Ovary (tissue), 9 donors: ENCODE data around the gene PFKP. TPM values are rescaled to one million over a fixed set of nuclear protein-coding genes. Genes with fewer than 3 reads are reported as not detected.

ENCODE experiments used
- DNase-seq, 5 donors: peaks; one replicate each; pipeline ENCODE4 v3.0.0-alpha.2; 2019 to 2020
- H3K27ac ChIP-seq, 2 donors: fragments of 200-600 bp; one replicate each; pipeline versions ENCODE4 v1.5.1 to v1.8.0; 2019 to 2022
- H3K27me3 ChIP-seq: fragments of 200-600 bp; one replicate; pipeline ENCODE4 v1.8.0; 2022
- H3K36me3 ChIP-seq: fragments of 200-600 bp; sonication (generic); one replicate; pipeline ENCODE4 v1.5.1; 2019
- H3K4me1 ChIP-seq: one replicate; pipeline ENCODE4 v1.8.1; 2013; ENCODE audit warnings: mild to moderate bottlenecking, moderate library complexity; ENCODE audit not compliant: insufficient read depth
- H3K4me3 ChIP-seq: fragments of 200-600 bp; sonication (generic); one replicate; pipeline ENCODE4 v1.5.1; 2017
- H3K9me3 ChIP-seq, 2 donors: fragments of 200-600 bp in 1 of 2; sonication (generic) in 1 of 2; one replicate each; pipeline versions ENCODE4 v1.5.1 to v1.8.1; 2013 to 2019; ENCODE audit warnings: mild to moderate bottlenecking in 1 of 2, moderate library complexity in 1 of 2
- EP300 ChIP-seq: sonication (generic); formaldehyde crosslinking; IDR thresholded peaks from one replicate; pipeline ENCODE4 v1.6.1; 2017; ENCODE audit warnings: antibody characterized with exemption
- POLR2A ChIP-seq: fragments of 450-650 bp; IDR thresholded peaks from one replicate; pipeline ENCODE4 v1.6.1; 2017; ENCODE audit warnings: antibody characterized with exemption, mild to moderate bottlenecking, moderate library complexity
- WGBS, 3 donors: extraction: QIAGEN DNeasy Blood & Tissue Kit in 1 of 3; methylation state at CpG; one replicate each; pipeline versions ENCODE4 v1.1.5 to v1.1.7; 2013 to 2017; 5-methylcytosine and 5-hydroxymethylcytosine counted together
- intact Hi-C, 4 donors: fragments of 100-400 bp; cut with DNase I; formaldehyde crosslinking; loops; one replicate each; pipeline versions ENCODE4 v1.11.0 to v1.15.1; 2022 to 2023
- polyA plus RNA-seq, 2 donors: library from polyadenylated mRNA; stranded (reverse); fragments of 200-250 nt in 1 of 2; fragments of 350-450 nt in 1 of 2; fragmentation: Illumina TruSeq in 1 of 2; extraction: RNeasy Lipid Tissue Mini Kit (QIAGEN cat#74804) in 1 of 2; gene quantifications; one replicate each; pipeline ENCODE4 v1.2.3, GENCODE V29; 2013 to 2014
- total RNA-seq, 7 donors: library from RNA; depleted of rRNA in 2 of 7; stranded (reverse); fragments of >200 nt in 2 of 7; fragmentation: NEBNext Ultra II Directional in 3 of 7; extraction: Animal tissue kit (Norgen Biotek cat#: 25700) in 3 of 7; gene quantifications; one replicate each; pipeline versions ENCODE4 v1.1.0 to v1.2.4, GENCODE V29; 2016 to 2023
- TF ChIP-seq, protein P1 (sequence below), 3 donors: fragments of 450-650 bp in 2 of 3; fragments of 200-600 bp in 1 of 3; IDR thresholded peaks; one replicate each; pipeline versions ENCODE4 v1.5.1 to v1.8.0; 2016 to 2022; ENCODE audit warnings: antibody characterized with exemption in 3 of 3, mild to moderate bottlenecking in 1 of 3
- donor health status: DM: no; HTN: no; CAD: no; lungs with moderate emphysema.
- donor health status: DM: no; HTN: no; CAD: no.
- donor health status: Bipolar disorder and iron deficiency.
- donor health status: DM: yes; HTN: yes; CAD: no.
- donor health status: DM: no; HTN: no; CAD: no.
- donor health status: DM: yes; HTN: yes; CAD: no.

The PFKP gene
- total and polyA plus RNA-seq, 9 donors = 12.4 to 74.9 (median 23.1) TPM

DNA sequence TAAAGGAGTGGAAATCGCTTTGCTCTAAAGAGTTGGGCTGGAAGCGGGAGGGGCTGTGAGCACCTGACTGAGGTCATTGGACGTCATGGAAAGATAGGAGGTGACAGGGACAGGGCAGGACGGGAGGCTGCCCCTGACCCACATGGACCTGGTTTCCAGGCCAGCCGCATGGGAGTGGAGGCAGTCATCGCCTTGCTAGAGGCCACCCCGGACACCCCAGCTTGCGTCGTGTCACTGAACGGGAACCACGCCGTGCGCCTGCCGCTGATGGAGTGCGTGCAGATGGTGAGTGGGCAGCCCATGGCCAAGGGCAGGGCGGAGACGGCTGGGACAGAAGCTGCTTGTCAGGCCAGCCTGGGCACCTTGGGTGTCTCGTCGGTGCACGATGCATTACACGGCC lies 41.8 kb downstream of the PFKP start:
- no peak for DNase-seq
- intact Hi-C loops = no loop called here
- WGBS, 3 donors = 95 to 97% (median 96%) methylated on average over 21 of the region's 21 CpGs

DNA sequence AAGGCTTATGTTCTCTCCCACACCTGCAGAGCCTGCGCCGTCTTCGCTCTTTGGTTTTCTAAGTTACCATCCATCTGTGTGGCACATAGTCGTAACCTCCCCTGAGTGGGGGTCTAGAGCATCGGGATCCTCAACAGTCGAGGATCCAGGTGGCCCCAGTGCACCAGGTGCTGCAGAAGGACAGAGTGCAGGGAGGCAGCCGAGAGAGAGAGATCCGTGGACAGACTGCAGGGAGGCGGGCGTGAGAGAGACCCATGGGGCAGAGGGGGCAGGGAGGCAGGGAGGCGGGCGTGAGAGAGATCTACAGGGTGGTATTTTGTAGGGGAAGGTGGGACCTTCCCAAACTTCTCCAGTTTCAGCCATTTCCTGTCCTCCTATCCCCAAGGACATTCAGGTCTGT lies 42.3 kb downstream of the PFKP start:
- H3K9me3 ChIP-seq = no peaks in the 10 kb centered on the region
- no peak for DNase-seq
- no peaks in the 10 kb centered on the region for H3K4me1 ChIP-seq
- no peaks in the 10 kb centered on the region for H3K36me3 ChIP-seq
- no peaks in the 10 kb centered on the region for H3K27me3 ChIP-seq
- no peak overlapping the region for H3K4me3 ChIP-seq
- whole genome bisulfite sequencing, 3 donors = 90 to 94% (median 92%) methylated on average over 12 of the region's 12 CpGs
- TF ChIP-seq EP300 = no peak
- TF ChIP-seq POLR2A = no peak
- TF ChIP-seq, protein P1, sequence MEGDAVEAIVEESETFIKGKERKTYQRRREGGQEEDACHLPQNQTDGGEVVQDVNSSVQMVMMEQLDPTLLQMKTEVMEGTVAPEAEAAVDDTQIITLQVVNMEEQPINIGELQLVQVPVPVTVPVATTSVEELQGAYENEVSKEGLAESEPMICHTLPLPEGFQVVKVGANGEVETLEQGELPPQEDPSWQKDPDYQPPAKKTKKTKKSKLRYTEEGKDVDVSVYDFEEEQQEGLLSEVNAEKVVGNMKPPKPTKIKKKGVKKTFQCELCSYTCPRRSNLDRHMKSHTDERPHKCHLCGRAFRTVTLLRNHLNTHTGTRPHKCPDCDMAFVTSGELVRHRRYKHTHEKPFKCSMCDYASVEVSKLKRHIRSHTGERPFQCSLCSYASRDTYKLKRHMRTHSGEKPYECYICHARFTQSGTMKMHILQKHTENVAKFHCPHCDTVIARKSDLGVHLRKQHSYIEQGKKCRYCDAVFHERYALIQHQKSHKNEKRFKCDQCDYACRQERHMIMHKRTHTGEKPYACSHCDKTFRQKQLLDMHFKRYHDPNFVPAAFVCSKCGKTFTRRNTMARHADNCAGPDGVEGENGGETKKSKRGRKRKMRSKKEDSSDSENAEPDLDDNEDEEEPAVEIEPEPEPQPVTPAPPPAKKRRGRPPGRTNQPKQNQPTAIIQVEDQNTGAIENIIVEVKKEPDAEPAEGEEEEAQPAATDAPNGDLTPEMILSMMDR (IDR thresholded peaks at IDR 0.05) = no peak
- no peak overlapping the region for H3K27ac ChIP-seq
- intact Hi-C loops = no loop called here

More for the DNA sequence above, 41.8 kb downstream of the PFKP start:
- H3K4me3 ChIP-seq = no peak overlapping the region
- no peaks in the 10 kb centered on the region for H3K36me3 ChIP-seq
- H3K27me3 ChIP-seq = no peaks in the 10 kb centered on the region
- no peaks in the 10 kb centered on the region for H3K9me3 ChIP-seq
- H3K27ac ChIP-seq = no peak overlapping the region
- TF ChIP-seq EP300 (no peak), POLR2A (no peak)
- TF ChIP-seq, protein P1 (IDR thresholded peaks at IDR 0.05) = no peak
- no peaks in the 10 kb centered on the region for H3K4me1 ChIP-seq

DNA sequence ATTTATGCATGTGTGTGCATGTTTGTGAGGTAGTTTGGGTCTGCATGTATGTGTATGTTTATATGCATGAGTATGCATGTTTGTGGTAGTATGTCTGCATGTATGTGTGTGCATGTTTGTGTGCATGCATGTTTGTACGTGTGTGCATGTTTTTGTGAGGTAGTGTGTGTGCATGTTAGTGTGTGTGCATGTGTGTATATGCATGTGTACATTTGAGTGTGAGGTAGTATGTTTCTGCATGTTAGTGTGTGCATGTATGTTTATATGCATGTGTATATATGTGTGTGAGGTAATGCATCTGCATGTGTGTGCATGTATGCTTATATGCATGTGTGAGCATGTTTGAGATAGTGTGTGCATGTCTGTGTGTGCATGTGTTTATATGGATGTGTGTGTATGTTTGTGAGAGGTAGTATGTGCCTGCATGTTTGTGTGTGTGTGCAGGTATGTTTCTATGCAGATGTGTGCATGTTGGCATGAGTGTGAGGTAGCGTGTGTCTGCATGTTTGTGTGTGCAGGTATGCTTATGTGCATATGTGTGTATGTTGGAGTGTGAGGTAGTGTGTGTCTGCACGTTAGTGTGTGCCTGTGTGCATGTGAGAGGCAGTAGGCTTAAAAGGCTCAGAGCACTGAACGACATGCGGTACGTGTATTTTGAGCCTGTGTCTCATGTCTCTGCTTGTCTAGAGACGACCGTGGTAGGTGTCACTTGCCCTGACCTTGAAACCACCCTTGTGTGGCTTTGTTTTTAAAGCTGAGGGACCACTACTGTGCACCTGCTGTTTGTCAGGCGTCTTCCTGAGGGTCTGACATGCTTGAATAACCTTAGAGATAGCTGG lies 43.7 kb downstream of the PFKP start:
- Histone ChIP-seq H3K9me3 (no peaks in the 10 kb centered on the region), H3K27me3 (no peaks in the 10 kb centered on the region), H3K4me3 (no peak overlapping the region), H3K4me1 (no peaks in the 10 kb centered on the region), H3K36me3 (no peaks in the 10 kb centered on the region), H3K27ac (no peak overlapping the region)
- 75 to 83% (median 79%) methylated on average over 9 of the region's 9 CpGs for WGBS, 3 donors
- DNase-seq = no peak
- intact Hi-C loops = no loop called here
- TF ChIP-seq POLR2A = no peak
- TF ChIP-seq, protein P1 (IDR thresholded peaks at IDR 0.05) = no peak

DNA sequence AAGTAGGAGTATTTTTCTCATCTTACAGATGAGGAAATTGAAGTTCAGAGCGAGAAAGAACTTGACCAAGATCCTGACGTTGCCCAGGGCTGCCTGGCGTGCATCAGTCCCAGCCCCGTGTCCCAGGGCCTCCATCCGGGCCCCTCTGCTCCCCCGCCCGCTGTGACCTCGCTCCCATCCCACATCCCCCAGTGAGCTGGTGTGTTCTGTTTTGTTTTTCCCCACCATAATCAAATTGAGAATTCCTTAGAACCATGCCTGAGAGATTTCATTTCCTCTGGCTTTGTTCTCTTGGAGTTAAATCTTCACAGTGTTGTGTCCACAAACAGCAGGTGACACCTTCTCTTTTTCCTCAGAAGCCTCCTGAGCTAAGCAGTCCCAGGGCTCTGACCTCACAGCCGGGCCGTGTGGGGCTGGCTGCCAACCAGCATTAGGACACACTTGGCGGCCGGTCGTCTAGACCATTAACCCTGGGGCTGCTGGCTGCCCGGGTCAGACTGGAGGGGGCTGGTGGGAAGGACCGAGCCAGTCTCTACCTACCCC lies 44.3 kb downstream of the PFKP start:
- H3K36me3 ChIP-seq = no peaks in the 10 kb centered on the region
- TF ChIP-seq, protein P1 (IDR thresholded peaks at IDR 0.05) = no peak
- TF ChIP-seq EP300 (no peak), POLR2A (no peak)
- DNase-seq = no peak
- H3K4me1 ChIP-seq = no peaks in the 10 kb centered on the region
- intact Hi-C loops = no loop called here
- no peaks in the 10 kb centered on the region for H3K9me3 ChIP-seq
- 42 to 55% (median 50%) methylated on average over 15 of the region's 15 CpGs for WGBS, 3 donors
- no peak overlapping the region for H3K4me3 ChIP-seq
- H3K27me3 ChIP-seq = no peaks in the 10 kb centered on the region
- no peak overlapping the region for H3K27ac ChIP-seq
